Spinal cord (tissue), 10 donors: ENCODE measurements around the gene PTOV1. TPM values are rescaled to one million over a fixed set of nuclear protein-coding genes. Genes with fewer than 3 reads are reported as not detected.

Experiments used
- DNase-seq, 6 donors: peaks; one replicate each; pipeline versions ENCODE4 v3.0.0 to v3.0.0-alpha.2; 2013 to 2015; ENCODE audit warnings: low spot score in 6 of 6, low read depth in 4 of 6
- H3K27ac ChIP-seq: one replicate; pipeline ENCODE4 v1.5.1; 2013; ENCODE audit warnings: low read depth, low read length, control low read depth
- H3K27me3 ChIP-seq: one replicate; pipeline ENCODE4 v1.6.1; 2013; ENCODE audit warnings: low read length; ENCODE audit not compliant: control insufficient read depth, insufficient read depth
- H3K36me3 ChIP-seq: one replicate; pipeline ENCODE4 v1.6.1; 2013; ENCODE audit warnings: low read length; ENCODE audit not compliant: control insufficient read depth, insufficient read depth
- H3K4me1 ChIP-seq: one replicate; pipeline ENCODE4 v1.6.1; 2013; ENCODE audit warnings: low read length; ENCODE audit not compliant: control insufficient read depth, insufficient read depth
- H3K4me3 ChIP-seq: one replicate; pipeline ENCODE4 v1.5.1; 2013; ENCODE audit warnings: low read depth, low read length, control low read depth
- H3K9me3 ChIP-seq: one replicate; pipeline ENCODE4 v1.6.1; 2013; ENCODE audit warnings: low read length; ENCODE audit not compliant: control insufficient read depth, insufficient read depth
- WGBS: methylation state at CpG from one replicate; pipeline ENCODE4 v1.1.5; 2013; ENCODE audit warnings: missing lambda C conversion rate; ENCODE audit not compliant: insufficient coverage; 5-methylcytosine and 5-hydroxymethylcytosine counted together
- polyA plus RNA-seq, 2 donors: library from polyadenylated mRNA; unstranded; fragments of 120-200 nt; gene quantifications; one replicate each; pipeline ENCODE4 v1.2.1, GENCODE V29; 2013; ENCODE audit not compliant: insufficient read length in 2 of 2
- total RNA-seq, 2 donors: library from RNA; depleted of rRNA in 1 of 2; stranded (reverse); fragments of 120-200 nt in 1 of 2; fragments of >200 nt in 1 of 2; gene quantifications; one replicate each; pipeline versions ENCODE4 v1.2.3 to v1.2.4, GENCODE V29; 2013 to 2014
- donor health status: healthy.

Gene PTOV1
- total and polyA plus RNA-seq, 4 donors: 62.2 to 438 (median 320) TPM

GRCh38 chr19:49877020-49877878 is 26.3 kb downstream of the PTOV1 start, which contains the start of the genes AKT1S1 and TBC1D17:
AKT1S1 (minus strand) TSS chr19:49877355; CDS start chr19:49873295, 4,060 bp downstream.
TBC1D17 (plus strand) TSS chr19:49877702; CDS start chr19:49877724, 22 bp downstream.
- peak; percentile 99 to 100 (median 100) for DNase-seq
- peak within 1 kb of the TSS; percentile 96 for H3K4me3 ChIP-seq
- H3K9me3 ChIP-seq: no peaks in the 10 kb centered on the region
- H3K4me1 ChIP-seq: peaks cover 23% of the 10 kb centered on the region
- H3K27ac ChIP-seq: peak within 1 kb of the TSS; percentile 100
- no peaks in the 10 kb centered on the region for H3K27me3 ChIP-seq
- H3K36me3 ChIP-seq: peaks cover 69% of the 10 kb centered on the region
- WGBS: under 1% methylated on average over 61 of the region's 61 CpGs

- WGBS: 5% methylated on average over 37 of the region's 41 CpGs
- H3K4me1 ChIP-seq: peaks cover 23% of the 10 kb centered on the region
- H3K27ac ChIP-seq: peak overlapping the region; percentile 100
- H3K9me3 ChIP-seq: no peaks in the 10 kb centered on the region
- H3K36me3 ChIP-seq: peaks cover 69% of the 10 kb centered on the region
- peak in 5 of 6 donors; percentile 71 to 96 (median 81) for DNase-seq
- H3K4me3 ChIP-seq: peak overlapping the region; percentile 96
- no peaks in the 10 kb centered on the region for H3K27me3 ChIP-seq
Measured at GRCh38 chr19:49877879-49878743, 27.2 kb downstream of the PTOV1 start.

- WGBS: 82% methylated on average over 9 of the region's 9 CpGs
- peaks cover 23% of the 10 kb centered on the region for H3K4me1 ChIP-seq
- peak overlapping the region; percentile 100 for H3K27ac ChIP-seq
- H3K27me3 ChIP-seq: no peaks in the 10 kb centered on the region
- no peaks in the 10 kb centered on the region for H3K9me3 ChIP-seq
- H3K36me3 ChIP-seq: peaks cover 69% of the 10 kb centered on the region
- no peak for DNase-seq
- H3K4me3 ChIP-seq: no peak overlapping the region
Measured at GRCh38 chr19:49878744-49879070, 27.7 kb downstream of the PTOV1 start.

- DNase-seq: no peak
- Histone ChIP-seq H3K27me3 (no peaks in the 10 kb centered on the region), H3K36me3 (peaks cover 69% of the 10 kb centered on the region), H3K4me3 (no peak overlapping the region), H3K4me1 (peaks cover 23% of the 10 kb centered on the region), H3K9me3 (no peaks in the 10 kb centered on the region), H3K27ac (no peak overlapping the region)
- WGBS: 94% methylated on average over 7 of the region's 12 CpGs
Measured at GRCh38 chr19:49879243-49879963, 28.4 kb downstream of the PTOV1 start.

GRCh38 chr19:49880162-49880869 is 29.4 kb downstream of the PTOV1 start:
- Histone ChIP-seq H3K4me3 (no peak overlapping the region), H3K36me3 (peaks cover 70% of the 10 kb centered on the region), H3K9me3 (no peaks in the 10 kb centered on the region), H3K27me3 (no peaks in the 10 kb centered on the region), H3K27ac (no peak overlapping the region), H3K4me1 (peaks cover 19% of the 10 kb centered on the region)
- DNase-seq: no peak
- 95% methylated on average over 9 of the region's 10 CpGs for WGBS

GRCh38 chr19:49881186-49881585 is 30.2 kb downstream of the PTOV1 start:
- no peak for DNase-seq
- peaks cover 73% of the 10 kb centered on the region for H3K36me3 ChIP-seq
- H3K27ac ChIP-seq: no peak overlapping the region
- H3K27me3 ChIP-seq: no peaks in the 10 kb centered on the region
- no peaks in the 10 kb centered on the region for H3K9me3 ChIP-seq
- over 99% methylated on average over 17 of the region's 17 CpGs for WGBS
- no peak overlapping the region for H3K4me3 ChIP-seq
- peaks cover 11% of the 10 kb centered on the region for H3K4me1 ChIP-seq

GRCh38 chr19:49881672-49882394 is 30.9 kb downstream of the PTOV1 start:
- 87% methylated on average over 22 of the region's 31 CpGs for WGBS

GRCh38 chr19:49882643-49883042 is 31.7 kb downstream of the PTOV1 start:
- no peaks in the 10 kb centered on the region for H3K9me3 ChIP-seq
- 96% methylated on average over 13 of the region's 14 CpGs for WGBS
- no peak overlapping the region for H3K4me3 ChIP-seq
- H3K27ac ChIP-seq: no peak overlapping the region
- no peak for DNase-seq
- H3K4me1 ChIP-seq: peaks cover 11% of the 10 kb centered on the region
- no peaks in the 10 kb centered on the region for H3K27me3 ChIP-seq
- peaks cover 81% of the 10 kb centered on the region for H3K36me3 ChIP-seq

More at GRCh38 chr19:49881672-49882394, 30.9 kb downstream of the PTOV1 start:
- peaks cover 73% of the 10 kb centered on the region for H3K36me3 ChIP-seq
- peaks cover 11% of the 10 kb centered on the region for H3K4me1 ChIP-seq
- no peak for DNase-seq
- H3K27me3 ChIP-seq: no peaks in the 10 kb centered on the region
- H3K9me3 ChIP-seq: no peaks in the 10 kb centered on the region
- no peak overlapping the region for H3K27ac ChIP-seq
- H3K4me3 ChIP-seq: no peak overlapping the region
